ENCODE measurements around the gene CLIP2.
A peak's percentile ranks its signal among the peaks of the same experiment; 100 is the strongest.
"Not testable (repeated sequence)": the region's sequence is repeated elsewhere in the genome, so short reads cannot be mapped to it uniquely, and the experiment has no call there.

CLIP2 gene

GRCh38 chr7:74387606-74388005 is 98.4 kb downstream of the CLIP2 start:
- H3K36me3 Mint-ChIP-seq (ENCODE audit: low read depth), result peaks cover 26% of the 10 kb centered on the region
- no peak for TF ChIP-seq CTCF (IDR thresholded peaks at IDR 0.05)

GRCh38 chr7:74388880-74389415 is 99.7 kb downstream of the CLIP2 start:
- Mint-ChIP-seq H3K4me3 (no peak overlapping the region), H3K27me3 (ENCODE audit: low read depth, poor library complexity) (no peaks in the 10 kb centered on the region), H3K27ac (peak overlapping the region; percentile 48), H3K36me3 (ENCODE audit: low read depth) (peaks cover 16% of the 10 kb centered on the region), H3K4me1 (no peaks in the 10 kb centered on the region), H3K9me3 (peaks cover 2% of the 10 kb centered on the region)
- DNase-seq, result no peak
- no peak for TF ChIP-seq CTCF (IDR thresholded peaks at IDR 0.05)

More at GRCh38 chr7:74387606-74388005, 98.4 kb downstream of the CLIP2 start:
- no peak for DNase-seq
- H3K4me3 Mint-ChIP-seq, result no peak overlapping the region
- H3K27ac Mint-ChIP-seq, result peak overlapping the region; percentile 61
- H3K27me3 Mint-ChIP-seq (ENCODE audit: low read depth, poor library complexity), result no peaks in the 10 kb centered on the region
- H3K4me1 Mint-ChIP-seq, result no peaks in the 10 kb centered on the region
- peaks cover 12% of the 10 kb centered on the region for H3K9me3 Mint-ChIP-seq

- DNase-seq; H3K4me3 Mint-ChIP-seq; H3K27me3 Mint-ChIP-seq (ENCODE audit: low read depth, poor library complexity); H3K4me1 Mint-ChIP-seq; H3K9me3 Mint-ChIP-seq; H3K27ac Mint-ChIP-seq: not testable (repeated sequence)
- peaks cover 16% of the 10 kb centered on the region for H3K36me3 Mint-ChIP-seq (ENCODE audit: low read depth)
- TF ChIP-seq CTCF (IDR thresholded peaks at IDR 0.05), result peak; percentile 29
Observed at GRCh38 chr7:74393722-74394121, 104.5 kb downstream of the CLIP2 start.

GRCh38 chr7:74394601-74395000 is 105.4 kb downstream of the CLIP2 start:
- DNase-seq; H3K4me1 Mint-ChIP-seq; H3K27me3 Mint-ChIP-seq (ENCODE audit: low read depth, poor library complexity); H3K4me3 Mint-ChIP-seq; H3K9me3 Mint-ChIP-seq: not testable (repeated sequence)
- peak; percentile 16 for TF ChIP-seq CTCF (IDR thresholded peaks at IDR 0.05)
- Mint-ChIP-seq H3K36me3 (ENCODE audit: low read depth) (peaks cover 16% of the 10 kb centered on the region), H3K27ac (peak overlapping the region; percentile 94)

GRCh38 chr7:74395745-74396311 is 106.6 kb downstream of the CLIP2 start:
- H3K27ac Mint-ChIP-seq, result no peak overlapping the region
- no peak for TF ChIP-seq CTCF (IDR thresholded peaks at IDR 0.05)
- H3K4me3 Mint-ChIP-seq, result no peak overlapping the region
- no peaks in the 10 kb centered on the region for H3K9me3 Mint-ChIP-seq
- H3K36me3 Mint-ChIP-seq (ENCODE audit: low read depth), result peaks cover 16% of the 10 kb centered on the region
- no peak for DNase-seq
- no peaks in the 10 kb centered on the region for H3K4me1 Mint-ChIP-seq
- peaks cover 6% of the 10 kb centered on the region for H3K27me3 Mint-ChIP-seq (ENCODE audit: low read depth, poor library complexity)

- no peak overlapping the region for H3K27ac Mint-ChIP-seq
- DNase-seq, result no peak
- no peak overlapping the region for H3K4me3 Mint-ChIP-seq
- H3K9me3 Mint-ChIP-seq, result no peaks in the 10 kb centered on the region
- peaks cover 6% of the 10 kb centered on the region for H3K27me3 Mint-ChIP-seq (ENCODE audit: low read depth, poor library complexity)
- TF ChIP-seq CTCF (IDR thresholded peaks at IDR 0.05), result no peak
- no peaks in the 10 kb centered on the region for H3K4me1 Mint-ChIP-seq
- H3K36me3 Mint-ChIP-seq (ENCODE audit: low read depth), result peaks cover 21% of the 10 kb centered on the region
Observed at GRCh38 chr7:74396993-74397392, 107.8 kb downstream of the CLIP2 start.
